ENCODE results near the gene ABAT.

The ABAT gene

GRCh38 chr16:8753416-8754054, 79.1 kb downstream of the ABAT start (continued):
- TF ChIP-seq CREB5 (CRISPR knock-in tag; IDR thresholded peaks at IDR 0.05; ENCODE audit: low read depth) (no peak), SNAI2 (CRISPR knock-in tag; IDR thresholded peaks at IDR 0.05) (no peak)

- TF ChIP-seq BACH2 (CRISPR knock-in tag; IDR thresholded peaks at IDR 0.05; ENCODE audit: borderline replicate concordance) (no peak), CREB5 (CRISPR knock-in tag; IDR thresholded peaks at IDR 0.05; ENCODE audit: low read depth) (no peak), TSHZ2 (CRISPR knock-in tag; IDR thresholded peaks at IDR 0.05) (no peak), ESRRG (CRISPR knock-in tag; IDR thresholded peaks at IDR 0.05) (no peak)
- ATAC-seq = no peak
These were observed 82.3 kb downstream of the ABAT start for GRCh38 chr16:8756755-8757154.

GRCh38 chr16:8758022-8758421, 83.6 kb downstream of the ABAT start:
- TF ChIP-seq ESRRG (CRISPR knock-in tag; IDR thresholded peaks at IDR 0.05) (no peak), PPARA (CRISPR knock-in tag; IDR thresholded peaks at IDR 0.05; ENCODE audit: borderline replicate concordance) (no peak), ZNF565 (CRISPR knock-in tag; conservative IDR thresholded peaks at IDR 0.05; ENCODE audit: low read depth) (no peak), CSDC2 (CRISPR knock-in tag; IDR thresholded peaks at IDR 0.05) (no peak), PATZ1 (CRISPR knock-in tag; IDR thresholded peaks at IDR 0.05; ENCODE audit: borderline replicate concordance) (no peak), TCF4 (CRISPR knock-in tag; IDR thresholded peaks at IDR 0.05; ENCODE audit: borderline replicate concordance) (no peak), CREB5 (CRISPR knock-in tag; IDR thresholded peaks at IDR 0.05; ENCODE audit: low read depth) (no peak), OSR1 (CRISPR knock-in tag; IDR thresholded peaks at IDR 0.05) (no peak)
- no peak for ATAC-seq

GRCh38 chr16:8760021-8760420, 85.6 kb downstream of the ABAT start:
- no peak for ATAC-seq
- TF ChIP-seq RARB (CRISPR knock-in tag; IDR thresholded peaks at IDR 0.05) (no peak), ZNF565 (CRISPR knock-in tag; conservative IDR thresholded peaks at IDR 0.05; ENCODE audit: low read depth) (no peak), ZNF70 (CRISPR knock-in tag; IDR thresholded peaks at IDR 0.05) (no peak), CREB5 (CRISPR knock-in tag; IDR thresholded peaks at IDR 0.05; ENCODE audit: low read depth) (no peak)

GRCh38 chr16:8761078-8761477, 86.7 kb downstream of the ABAT start:
- ATAC-seq = no peak
- no peak for TF ChIP-seq ESRRG (CRISPR knock-in tag; IDR thresholded peaks at IDR 0.05)
- no peak for TF ChIP-seq POU6F1 (CRISPR knock-in tag; IDR thresholded peaks at IDR 0.05; ENCODE audit: borderline replicate concordance, low read depth)
- no peak for TF ChIP-seq OSR1 (CRISPR knock-in tag; IDR thresholded peaks at IDR 0.05)
- no peak for TF ChIP-seq GLIS3 (CRISPR knock-in tag; IDR thresholded peaks at IDR 0.05)
- no peak for TF ChIP-seq ISL1 (CRISPR knock-in tag; IDR thresholded peaks at IDR 0.05)
- no peak for TF ChIP-seq SNAI2 (CRISPR knock-in tag; IDR thresholded peaks at IDR 0.05)
- no peak for TF ChIP-seq BACH2 (CRISPR knock-in tag; IDR thresholded peaks at IDR 0.05; ENCODE audit: borderline replicate concordance)

All from SK-N-SH treated with all-trans-retinoic acid at 6 μM for 48 hours (cell line).